B cell (primary cell): ENCODE results near the gene BHLHE23. TPM values are rescaled to one million over a fixed set of nuclear protein-coding genes. Genes with fewer than 3 reads are reported as not detected.
A peak's percentile ranks its signal among the peaks of the same experiment; 100 is the strongest.

Source experiments
- ATAC-seq: fragments of 200-7000 bp; cut with Tn5 transposase; one replicate; pipeline ENCODE4 v1.10.0; 2021; ENCODE audit warnings: low read depth, mild to moderate bottlenecking, moderate number of reproducible peaks, moderate library complexity
- CTCF ChIA-PET: fragments of 350-600 bp; sonication (Branson Sonifier 250); formaldehyde crosslinking; loops from one replicate; lab custom pipeline; 2021; ENCODE audit warnings: antibody characterized with exemption, inconsistent platforms; lab: Charles Lee
- POLR2A ChIA-PET: fragments of 350-600 bp; sonication (Branson Sonifier 250); formaldehyde crosslinking; loops from one replicate; lab custom pipeline; 2021; ENCODE audit warnings: antibody characterized with exemption; lab: Charles Lee
- DNase-seq: peaks from one replicate; pipeline ENCODE4 v3.0.0; 2013
- H2AFZ ChIP-seq: 2 replicates; pipeline ENCODE4 v1.6.1; 2012; ENCODE audit warnings: mild to moderate bottlenecking, low read depth, low read length; ENCODE audit not compliant: insufficient read depth, poor library complexity, severe bottlenecking
- H3K27ac ChIP-seq, 2 donors: 1 replicate in 1 of 2; 2 replicates in 1 of 2; pipeline ENCODE4 v1.5.1; 2012 to 2013; ENCODE audit warnings: low read length in 2 of 2, mild to moderate bottlenecking in 2 of 2, moderate library complexity in 1 of 2
- H3K27me3 ChIP-seq, 4 experiments: fragments of 200-600 bp in 1 of 4; sonication (generic) in 1 of 4; replicated peaks in 1 of 4; 1 replicate in 2 of 4; 2 replicates in 2 of 4; pipeline versions ENCODE4 v1.6.1 to v1.7.0; 2013 to 2016; ENCODE audit warnings: low read length in 3 of 4, mild to moderate bottlenecking in 2 of 4, mixed read lengths in 1 of 4, moderate library complexity in 1 of 4; ENCODE audit not compliant: insufficient read depth in 4 of 4, control insufficient read depth in 3 of 4; ENCODE audit errors: control extremely low read depth in 1 of 4
- H3K36me3 ChIP-seq, 2 experiments: replicated peaks in 1 of 2; 1 replicate in 1 of 2; 2 replicates in 1 of 2; pipeline versions ENCODE4 v1.6.1 to v1.7.1; 2013; ENCODE audit warnings: low read length in 1 of 2; ENCODE audit not compliant: insufficient read depth in 2 of 2, control insufficient read depth in 1 of 2; ENCODE audit errors: control extremely low read depth in 1 of 2, extremely low read depth in 1 of 2
- H3K4me1 ChIP-seq, 2 donors: fragments of 200-600 bp in 1 of 2; sonication (generic) in 1 of 2; 1 replicate in 1 of 2; 2 replicates in 1 of 2; pipeline versions ENCODE4 v1.5.1 to v1.6.1; 2013 to 2017; ENCODE audit warnings: low read length in 2 of 2; ENCODE audit not compliant: control insufficient read depth in 2 of 2, insufficient read depth in 2 of 2
- H3K4me2 ChIP-seq: replicated peaks from 2 replicates; pipeline ENCODE3; 2012; ENCODE audit warnings: mild to moderate bottlenecking, low read depth, low read length; ENCODE audit not compliant: poor library complexity, severe bottlenecking
- H3K4me3 ChIP-seq, 5 experiments: fragments of 200-600 bp in 1 of 5; sonication (generic) in 1 of 5; 1 replicate in 3 of 5; 2 replicates in 2 of 5; pipeline versions ENCODE4 v1.5.1 to v1.7.0; 2011 to 2016; ENCODE audit warnings: low read length in 4 of 5, mild to moderate bottlenecking in 4 of 5, low read depth in 2 of 5, control low read depth in 1 of 5, moderate library complexity in 1 of 5; ENCODE audit not compliant: insufficient read depth in 1 of 5; ENCODE audit errors: control extremely low read depth in 1 of 5, extremely low read depth in 1 of 5
- H3K79me2 ChIP-seq: fragments of 200-600 bp; sonication (generic); one replicate; pipeline ENCODE4 v1.6.0; 2016; ENCODE audit warnings: low read length; ENCODE audit not compliant: control insufficient read depth, insufficient read depth
- H3K9ac ChIP-seq: fragments of 200-600 bp; sonication (generic); 2 replicates; pipeline ENCODE4 v1.6.1; 2017; ENCODE audit warnings: mild to moderate bottlenecking, low read length, moderate library complexity
- H3K9me3 ChIP-seq, 3 donors: one replicate each; pipeline versions ENCODE4 v1.6.1 to v1.7.1; 2013; ENCODE audit warnings: low read length in 2 of 3; ENCODE audit not compliant: control insufficient read depth in 2 of 3, insufficient read depth in 1 of 3; ENCODE audit errors: control extremely low read depth in 1 of 3
- H4K20me1 ChIP-seq: 2 replicates; pipeline ENCODE4 v1.6.0; 2012; ENCODE audit warnings: mild to moderate bottlenecking, low read length; ENCODE audit not compliant: insufficient read depth, control insufficient read depth, poor library complexity, severe bottlenecking
- H3K27ac Mint-ChIP-seq: one replicate; pipeline ENCODE4 v1.8.0; 2021; ENCODE audit warnings: mixed read lengths
- H3K27me3 Mint-ChIP-seq: one replicate; pipeline ENCODE4 v1.8.0; 2021; ENCODE audit warnings: mixed read lengths
- H3K4me1 Mint-ChIP-seq: one replicate; pipeline ENCODE4 v1.8.0; 2021; ENCODE audit warnings: mixed read lengths
- H3K4me3 Mint-ChIP-seq: one replicate; pipeline ENCODE4 v1.8.0; 2021; ENCODE audit warnings: mixed read lengths
- H3K9me3 Mint-ChIP-seq: one replicate; pipeline ENCODE4 v1.8.0; 2022; ENCODE audit warnings: mixed read lengths; ENCODE audit not compliant: insufficient read depth
- EZH2 ChIP-seq: IDR thresholded peaks from 2 replicates; pipeline ENCODE4 v1.6.1; 2012; ENCODE audit warnings: borderline replicate concordance, low read depth, mild to moderate bottlenecking, moderate library complexity, low read length; ENCODE audit not compliant: insufficient read depth, poor library complexity, severe bottlenecking
- WGBS: methylation state at CpG from one replicate; pipeline ENCODE4 v1.1.5; 2013; ENCODE audit warnings: missing lambda C conversion rate; ENCODE audit not compliant: insufficient coverage; 5-methylcytosine and 5-hydroxymethylcytosine counted together
- intact Hi-C: fragments of 100-400 bp; cut with micrococcal nuclease; formaldehyde crosslinking; loops from one replicate; pipeline ENCODE4 v1.10.0; 2022
- polyA plus RNA-seq: library from polyadenylated mRNA; depleted of rRNA; stranded (reverse); fragments of >200 nt; gene quantifications from 2 replicates; pipeline ENCODE4 v1.2.3, GENCODE V29; 2012
- total RNA-seq, 2 donors: library from RNA; stranded (reverse); fragments of 120-200 nt in 1 of 2; gene quantifications; 1 replicate in 1 of 2; 2 replicates in 1 of 2; pipeline versions ENCODE4 v1.2.3 to v1.2.4, GENCODE V29; 2013 to 2022
- TF ChIP-seq, protein P1 (sequence below): fragments of 200-600 bp; IDR thresholded peaks from one replicate; pipeline ENCODE4 v1.8.0; 2022; ENCODE audit warnings: antibody characterized with exemption, mild to moderate bottlenecking

The BHLHE23 gene
- total and polyA plus RNA-seq, 2 donors (not counting 1 experiment from before 2014, with no cell fraction given): not detected

GRCh38 chr20:63009045-63009961 is 2.5 kb upstream of the BHLHE23 start:
- intact Hi-C loops: loop anchor here (1.0 to 10.0 kb wide), 4 partner anchors 31 to 341 kb away; partner anchors contain the start of gene SLC17A9
- H3K27me3 ChIP-seq: peaks cover 0 to 84% (median 51%) of the 10 kb centered on the region in 4 experiments
- H3K4me1 Mint-ChIP-seq: peaks cover 21% of the 10 kb centered on the region
- peaks cover 21% of the 10 kb centered on the region for H4K20me1 ChIP-seq
- H2AFZ ChIP-seq: peak overlapping the region; percentile 42
- peak overlapping the region in 1 of 5 experiments; percentile 42 for H3K4me3 ChIP-seq
- peaks cover 47% of the 10 kb centered on the region for H3K27me3 Mint-ChIP-seq
- H3K9me3 ChIP-seq: peaks cover 0 to 50% (median 16%) of the 10 kb centered on the region in 3 donors
- H3K36me3 ChIP-seq: no peaks in the 10 kb centered on the region
- peak overlapping the region; percentile 34 for H3K9ac ChIP-seq
- H3K4me1 ChIP-seq: peaks cover 52 to 57% of the 10 kb centered on the region in 2 donors
- ATAC-seq (peak; percentile 80), DNase-seq (peak; percentile 89)
- peaks cover 5% of the 10 kb centered on the region for H3K9me3 Mint-ChIP-seq
- H3K27ac ChIP-seq: no peak overlapping the region
- 10% methylated on average over 54 of the region's 54 CpGs for WGBS
- peak overlapping the region; percentile 69 for H3K4me2 ChIP-seq
- peak overlapping the region; percentile 86 for H3K4me3 Mint-ChIP-seq
- H3K79me2 ChIP-seq: no peaks in the 10 kb centered on the region
- ChIA-PET POLR2A (interaction anchor here (1.3 kb wide), 1 partner anchor 37 kb away, joined by 12 read pairs; no protein-coding TSS in a partner anchor), CTCF (interaction anchor here (0.6 to 3.3 kb wide), 24 partner anchors 15 to 191 kb away, joined by 3 to 36 read pairs (median 4); partner anchors contain the start of genes SLC17A9 and TCFL5)
- peak overlapping the region; percentile 21 for H3K27ac Mint-ChIP-seq
- TF ChIP-seq, protein P1, sequence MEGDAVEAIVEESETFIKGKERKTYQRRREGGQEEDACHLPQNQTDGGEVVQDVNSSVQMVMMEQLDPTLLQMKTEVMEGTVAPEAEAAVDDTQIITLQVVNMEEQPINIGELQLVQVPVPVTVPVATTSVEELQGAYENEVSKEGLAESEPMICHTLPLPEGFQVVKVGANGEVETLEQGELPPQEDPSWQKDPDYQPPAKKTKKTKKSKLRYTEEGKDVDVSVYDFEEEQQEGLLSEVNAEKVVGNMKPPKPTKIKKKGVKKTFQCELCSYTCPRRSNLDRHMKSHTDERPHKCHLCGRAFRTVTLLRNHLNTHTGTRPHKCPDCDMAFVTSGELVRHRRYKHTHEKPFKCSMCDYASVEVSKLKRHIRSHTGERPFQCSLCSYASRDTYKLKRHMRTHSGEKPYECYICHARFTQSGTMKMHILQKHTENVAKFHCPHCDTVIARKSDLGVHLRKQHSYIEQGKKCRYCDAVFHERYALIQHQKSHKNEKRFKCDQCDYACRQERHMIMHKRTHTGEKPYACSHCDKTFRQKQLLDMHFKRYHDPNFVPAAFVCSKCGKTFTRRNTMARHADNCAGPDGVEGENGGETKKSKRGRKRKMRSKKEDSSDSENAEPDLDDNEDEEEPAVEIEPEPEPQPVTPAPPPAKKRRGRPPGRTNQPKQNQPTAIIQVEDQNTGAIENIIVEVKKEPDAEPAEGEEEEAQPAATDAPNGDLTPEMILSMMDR: peak; percentile 95
- no peak for TF ChIP-seq EZH2
